Activated T-helper 1 cell treated with anti-CD3 and anti-CD28 coated beads, Interleukin-12 subunit alpha, Interleukin-12 subunit beta, Interleukin-2, Interleukin-4 antibody, amounts not matched to agents 30 ng/mL and 10 ng/mL and 1 ng/mL, durations not matched to agents 14 hours and 24 hours and 36 hours (primary cell): ENCODE measurements around the gene GLP2R. TPM values are rescaled to one million over a fixed set of nuclear protein-coding genes. Genes with fewer than 3 reads are reported as not detected.
"Not testable (repeated sequence)": the region's sequence is repeated elsewhere in the genome, so short reads cannot be mapped to it uniquely, and the experiment has no call there.

Experiments used
- DNase-seq: peaks from one replicate; pipeline ENCODE4 v3.0.0; 2021; ENCODE audit warnings: low spot score
- H3K27ac Mint-ChIP-seq: one replicate; pipeline ENCODE4 v1.8.0; 2021; ENCODE audit warnings: mild to moderate bottlenecking, mixed read lengths
- H3K27me3 Mint-ChIP-seq: one replicate; pipeline ENCODE4 v1.8.0; 2022; ENCODE audit warnings: mild to moderate bottlenecking, moderate library complexity, mixed read lengths; ENCODE audit not compliant: insufficient read depth
- H3K36me3 Mint-ChIP-seq: one replicate; pipeline ENCODE4 v1.8.0; 2021; ENCODE audit warnings: low read depth, mixed read lengths
- H3K4me1 Mint-ChIP-seq: one replicate; pipeline ENCODE4 v1.8.0; 2021; ENCODE audit warnings: low read depth, mixed read lengths
- H3K4me3 Mint-ChIP-seq: one replicate; pipeline ENCODE4 v1.8.0; 2021; ENCODE audit warnings: mild to moderate bottlenecking, moderate library complexity, mixed read lengths
- H3K9me3 Mint-ChIP-seq: one replicate; pipeline ENCODE4 v1.8.0; 2021; ENCODE audit warnings: mixed read lengths
- intact Hi-C: fragments of 100-400 bp; cut with micrococcal nuclease; formaldehyde crosslinking; loops from one replicate; pipeline ENCODE4 v1.15.1; 2024
- total RNA-seq: library from RNA; stranded (reverse); gene quantifications from 2 replicates; pipeline ENCODE4 v1.2.3, GENCODE V29; 2022

Gene GLP2R
- total RNA-seq, 1 donor from 2014 or later, result not detected

GRCh38 chr17:9912121-9913099 lies 86.7 kb downstream of the GLP2R start:
- Mint-ChIP-seq H3K9me3 (no peaks in the 10 kb centered on the region), H3K36me3 (no peaks in the 10 kb centered on the region), H3K4me3 (no peak overlapping the region), H3K27ac (no peak overlapping the region), H3K27me3 (no peaks in the 10 kb centered on the region), H3K4me1 (no peaks in the 10 kb centered on the region)
- intact Hi-C loops, result no loop called here
- no peak for DNase-seq

- Mint-ChIP-seq H3K4me3 (no peak overlapping the region), H3K27ac (no peak overlapping the region)
- intact Hi-C loops, result no loop called here
Observed at GRCh38 chr17:9913476-9913875, 87.8 kb downstream of the GLP2R start.

DNA sequence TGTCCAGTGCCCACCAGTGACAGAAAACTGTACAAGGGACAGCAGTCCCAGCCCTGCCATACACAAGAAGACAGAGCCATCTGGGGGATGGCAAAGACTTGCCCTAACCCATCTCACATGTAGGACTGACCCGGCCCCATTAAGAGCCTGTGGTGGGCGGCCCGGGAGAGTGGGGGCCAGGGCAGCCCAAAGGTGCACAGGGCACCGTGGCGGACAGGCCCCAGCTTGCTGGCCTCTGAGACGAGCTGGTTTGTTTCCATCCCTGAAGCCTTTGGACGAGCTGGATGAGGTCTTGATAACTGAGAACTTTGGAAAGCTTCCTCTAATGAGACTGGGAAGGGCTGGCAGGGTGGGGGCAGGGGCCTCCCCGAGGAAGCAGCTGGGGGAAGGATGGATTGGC lies 90.4 kb downstream of the GLP2R start:
- Mint-ChIP-seq H3K9me3 (no peaks in the 10 kb centered on the region), H3K27me3 (no peaks in the 10 kb centered on the region), H3K36me3 (no peaks in the 10 kb centered on the region), H3K4me3 (no peak overlapping the region), H3K4me1 (no peaks in the 10 kb centered on the region), H3K27ac (no peak overlapping the region)
- no peak for DNase-seq
- intact Hi-C loops, result no loop called here

More at GRCh38 chr17:9913476-9913875, 87.8 kb downstream of the GLP2R start:
- no peak for DNase-seq
- Mint-ChIP-seq H3K36me3 (no peaks in the 10 kb centered on the region), H3K9me3 (no peaks in the 10 kb centered on the region), H3K4me1 (no peaks in the 10 kb centered on the region), H3K27me3 (no peaks in the 10 kb centered on the region)

DNA sequence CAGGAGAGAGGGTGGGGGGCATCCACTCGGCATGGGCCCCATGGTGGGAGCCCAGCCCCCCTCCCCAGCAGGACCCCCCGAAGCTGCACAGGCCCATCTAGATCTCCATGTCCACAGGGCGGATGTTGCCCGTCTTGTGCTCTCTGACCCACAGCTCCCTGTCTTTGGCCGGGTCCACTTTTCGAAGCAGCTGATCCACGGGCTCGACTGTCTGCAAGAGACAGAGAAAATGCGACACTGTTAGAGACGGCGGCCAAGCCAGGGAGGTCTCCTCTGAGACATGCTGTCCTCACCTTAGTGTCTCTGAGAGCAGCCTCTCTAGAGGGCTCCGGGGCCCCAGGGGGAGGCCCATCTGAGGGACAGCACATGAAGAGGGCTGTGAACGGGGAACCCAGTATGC lies 91.4 kb downstream of the GLP2R start:
- Mint-ChIP-seq H3K9me3 (no peaks in the 10 kb centered on the region), H3K27ac (no peak overlapping the region), H3K4me1 (no peaks in the 10 kb centered on the region), H3K4me3 (no peak overlapping the region), H3K27me3 (no peaks in the 10 kb centered on the region), H3K36me3 (no peaks in the 10 kb centered on the region)
- DNase-seq, result no peak
- intact Hi-C loops, result no loop called here

DNA sequence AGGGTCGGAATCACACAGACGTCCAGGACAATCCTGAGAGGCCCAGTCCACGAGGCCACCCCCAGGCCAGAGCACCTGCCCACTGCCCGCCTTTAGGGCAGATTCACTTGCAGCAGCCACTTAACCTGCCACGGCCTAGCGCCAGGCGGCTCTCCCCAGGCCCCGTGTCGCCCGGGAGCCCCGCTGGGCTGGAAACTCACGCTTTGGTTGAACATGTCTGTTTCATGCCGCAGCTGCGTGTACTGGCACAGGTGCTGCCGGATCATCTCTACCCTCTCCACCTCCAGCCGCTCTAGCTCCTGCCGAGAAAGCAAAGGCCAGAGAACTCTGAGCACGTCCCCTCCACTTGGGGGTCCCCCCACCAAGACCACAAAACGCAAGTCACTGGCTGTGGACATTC lies 92.1 kb downstream of the GLP2R start:
- H3K4me1 Mint-ChIP-seq, result no peaks in the 10 kb centered on the region
- H3K27ac Mint-ChIP-seq, result no peak overlapping the region
- no peaks in the 10 kb centered on the region for H3K36me3 Mint-ChIP-seq
- intact Hi-C loops, result no loop called here
- DNase-seq, result no peak
- H3K27me3 Mint-ChIP-seq, result no peaks in the 10 kb centered on the region
- no peak overlapping the region for H3K4me3 Mint-ChIP-seq
- H3K9me3 Mint-ChIP-seq, result no peaks in the 10 kb centered on the region

DNA sequence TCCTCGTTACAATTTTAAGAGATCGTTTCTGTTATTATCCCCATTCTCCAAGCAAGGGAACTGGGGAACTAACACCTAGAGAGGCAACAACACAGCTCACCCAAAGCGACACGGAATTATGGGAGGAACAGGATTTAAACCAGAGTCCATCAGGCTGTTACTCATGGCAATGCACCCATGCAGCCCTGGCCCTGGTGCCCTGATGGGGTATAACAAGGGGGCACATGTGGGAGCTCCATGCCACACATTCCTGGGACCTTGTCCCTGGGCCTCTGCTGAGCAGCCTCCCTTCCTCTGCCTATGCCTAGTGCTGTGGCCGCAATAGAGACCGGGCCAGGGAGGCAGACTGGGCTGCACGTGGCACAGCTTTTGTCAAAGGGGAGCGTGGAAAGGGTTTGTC lies 92.6 kb downstream of the GLP2R start:
- no peak overlapping the region for H3K4me3 Mint-ChIP-seq
- H3K9me3 Mint-ChIP-seq, result no peaks in the 10 kb centered on the region
- H3K27me3 Mint-ChIP-seq, result peaks cover 3% of the 10 kb centered on the region
- no peak overlapping the region for H3K27ac Mint-ChIP-seq
- H3K4me1 Mint-ChIP-seq, result no peaks in the 10 kb centered on the region
- H3K36me3 Mint-ChIP-seq, result no peaks in the 10 kb centered on the region
- no peak for DNase-seq
- intact Hi-C loops, result no loop called here

DNA sequence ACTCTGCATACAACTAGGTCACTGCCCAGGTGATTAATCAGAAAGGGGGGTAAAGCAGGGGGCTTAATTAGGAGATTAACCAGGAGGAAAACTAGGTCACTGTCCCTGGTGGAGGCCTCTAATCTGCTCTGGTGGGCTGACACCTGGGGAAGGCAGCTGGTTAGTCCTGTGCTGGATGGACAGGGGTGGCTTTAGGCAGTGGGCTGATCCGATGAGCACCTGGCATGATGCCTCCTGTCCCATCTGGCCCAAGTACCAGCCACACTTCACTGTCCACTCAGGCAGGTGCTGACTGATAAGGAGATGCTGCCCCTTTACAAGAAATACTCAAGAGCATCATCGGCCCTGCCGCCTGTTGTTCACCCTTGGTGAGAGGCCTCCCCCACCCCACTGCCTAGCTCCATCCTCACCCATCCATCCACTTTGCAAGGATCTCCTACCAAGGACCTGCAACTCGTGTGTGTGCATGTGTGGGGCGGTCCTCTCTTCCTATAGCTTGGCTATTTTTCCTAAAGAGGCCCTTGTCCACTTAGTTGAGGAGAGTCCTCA lies 93.2 kb downstream of the GLP2R start:
- no peaks in the 10 kb centered on the region for H3K9me3 Mint-ChIP-seq
- H3K27me3 Mint-ChIP-seq, result peaks cover 3% of the 10 kb centered on the region
- no peak overlapping the region for H3K4me3 Mint-ChIP-seq
- intact Hi-C loops, result no loop called here
- H3K4me1 Mint-ChIP-seq, result no peaks in the 10 kb centered on the region
- DNase-seq, result no peak
- H3K36me3 Mint-ChIP-seq, result no peaks in the 10 kb centered on the region
- no peak overlapping the region for H3K27ac Mint-ChIP-seq

- H3K4me1 Mint-ChIP-seq, H3K9me3 Mint-ChIP-seq, H3K27me3 Mint-ChIP-seq, H3K36me3 Mint-ChIP-seq, DNase-seq, H3K27ac Mint-ChIP-seq, H3K4me3 Mint-ChIP-seq: not testable (repeated sequence)
- intact Hi-C loops, result loop anchor here (10.0 kb wide), 1 partner anchor 374 kb away; no protein-coding TSS in a partner anchor
Observed at GRCh38 chr17:9921216-9921615, 95.5 kb downstream of the GLP2R start.

DNA sequence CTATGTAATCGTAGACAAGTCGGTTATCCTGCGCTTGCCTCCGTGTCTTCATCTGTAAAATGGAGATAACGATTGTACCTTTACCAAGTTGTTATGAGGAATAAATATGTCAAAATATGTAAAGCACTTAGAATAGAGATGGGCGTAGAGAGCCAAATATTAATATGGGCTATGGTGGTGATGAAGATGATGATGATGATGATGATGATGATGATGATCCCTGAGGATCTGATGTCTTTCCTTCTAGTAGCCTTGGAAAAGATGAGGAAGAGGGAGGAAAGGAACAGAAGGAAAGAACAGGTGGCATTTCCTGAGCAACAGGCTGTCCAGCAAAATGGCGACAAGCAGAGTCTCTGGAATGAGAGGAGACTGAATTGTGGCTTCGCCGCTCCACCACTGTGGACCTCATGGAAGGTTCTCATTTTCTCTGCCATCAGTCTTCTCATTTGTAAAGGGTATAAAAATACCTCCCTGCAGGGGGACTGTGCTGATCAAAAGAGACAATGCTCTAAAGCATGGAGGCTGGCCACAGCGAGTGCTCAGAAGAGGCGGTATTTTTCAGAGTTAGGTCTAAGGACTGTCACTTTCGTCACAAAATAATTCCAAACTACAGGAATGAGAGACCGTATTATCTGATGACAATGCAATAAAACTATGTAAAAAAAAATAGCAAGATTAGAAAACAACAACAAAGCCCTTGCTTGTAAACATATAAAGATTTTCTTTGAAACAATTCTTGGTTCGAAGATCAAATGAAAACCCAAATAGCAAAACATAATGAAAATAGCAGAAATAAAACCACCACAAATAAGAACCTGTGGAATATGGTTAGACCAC lies 96.5 kb downstream of the GLP2R start:
- intact Hi-C loops, result loop anchor here (10.0 kb wide), 1 partner anchor 373 kb away; no protein-coding TSS in a partner anchor

GRCh38 chr17:9924735-9925191 lies 99.0 kb downstream of the GLP2R start:
- intact Hi-C loops, result loop anchor here (2.0 to 10.0 kb wide), 2 partner anchors 370 to 432 kb away; no protein-coding TSS in a partner anchor
- no peak overlapping the region for H3K4me3 Mint-ChIP-seq
- H3K9me3 Mint-ChIP-seq, result no peaks in the 10 kb centered on the region
- H3K27me3 Mint-ChIP-seq, result peaks cover 3% of the 10 kb centered on the region
- H3K4me1 Mint-ChIP-seq, result no peaks in the 10 kb centered on the region
- H3K27ac Mint-ChIP-seq, result no peak overlapping the region
- DNase-seq, result peak; percentile 1
- no peaks in the 10 kb centered on the region for H3K36me3 Mint-ChIP-seq

More for the DNA sequence above, 96.5 kb downstream of the GLP2R start:
- Mint-ChIP-seq H3K4me3 (no peak overlapping the region), H3K9me3 (no peaks in the 10 kb centered on the region), H3K27me3 (peaks cover 3% of the 10 kb centered on the region), H3K4me1 (no peaks in the 10 kb centered on the region), H3K27ac (no peak overlapping the region), H3K36me3 (no peaks in the 10 kb centered on the region)
- DNase-seq, result no peak

GRCh38 chr17:9925457-9925856 lies 99.7 kb downstream of the GLP2R start:
- DNase-seq, result no peak
- intact Hi-C loops, result loop anchor here (2.0 to 10.0 kb wide), 2 partner anchors 369 to 431 kb away; no protein-coding TSS in a partner anchor
- no peak overlapping the region for H3K4me3 Mint-ChIP-seq
- H3K4me1 Mint-ChIP-seq, result no peaks in the 10 kb centered on the region
- H3K36me3 Mint-ChIP-seq, result no peaks in the 10 kb centered on the region
- H3K9me3 Mint-ChIP-seq, result no peaks in the 10 kb centered on the region
- H3K27me3 Mint-ChIP-seq, result peaks cover 3% of the 10 kb centered on the region
- H3K27ac Mint-ChIP-seq, result no peak overlapping the region

DNA sequence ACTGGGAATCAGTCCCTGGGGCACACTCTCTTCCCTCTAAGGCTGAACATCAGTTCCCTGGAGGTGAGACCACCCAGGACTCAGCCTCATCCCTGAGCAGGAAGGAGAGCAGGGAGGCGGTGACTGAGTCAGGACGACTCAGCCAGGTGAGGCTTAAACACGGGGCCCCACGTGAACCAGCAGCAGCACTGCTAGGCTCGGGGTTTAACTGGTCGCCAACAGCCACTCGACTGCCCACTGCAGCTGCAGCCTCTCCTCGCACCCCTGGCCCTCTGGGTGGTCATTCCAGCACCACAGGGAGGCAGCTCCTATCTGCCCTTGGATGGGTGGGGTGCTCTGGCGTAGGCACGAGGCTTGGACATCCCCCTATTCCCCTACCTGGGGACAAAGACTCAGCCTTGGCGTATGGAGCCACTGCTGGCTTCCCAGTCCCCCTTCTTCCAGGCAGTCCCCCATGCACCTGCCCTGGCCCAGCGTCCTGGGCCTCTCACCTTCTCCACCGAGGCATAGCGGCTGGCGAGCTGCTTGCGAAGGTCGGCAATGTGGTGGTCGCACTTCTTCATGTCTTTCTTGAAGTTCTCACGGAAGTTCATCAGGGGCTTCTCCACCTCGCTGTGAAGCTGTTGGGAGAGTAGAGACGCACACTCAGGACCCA lies 100.6 kb downstream of the GLP2R start:
- intact Hi-C loops, result loop anchor here (10.0 kb wide), 1 partner anchor 369 kb away; no protein-coding TSS in a partner anchor
- peaks cover 3% of the 10 kb centered on the region for H3K27me3 Mint-ChIP-seq
- H3K9me3 Mint-ChIP-seq, result no peaks in the 10 kb centered on the region
- H3K36me3 Mint-ChIP-seq, result no peaks in the 10 kb centered on the region
- no peak for DNase-seq
- no peak overlapping the region for H3K4me3 Mint-ChIP-seq
- no peak overlapping the region for H3K27ac Mint-ChIP-seq
- H3K4me1 Mint-ChIP-seq, result no peaks in the 10 kb centered on the region
